HG02884 (cell line): ENCODE results near the gene NECTIN2.
"Not testable (repeated sequence)": the region's sequence is repeated elsewhere in the genome, so short reads cannot be mapped to it uniquely, and the experiment has no call there.

ENCODE experiments used
- ATAC-seq: cut with Tn5 transposase; IDR thresholded peaks from one replicate; pipeline ENCODE4 v1.9.1; 2021; ENCODE audit warnings: mild to moderate bottlenecking, moderate library complexity; ENCODE audit not compliant: unreplicated experiment

NECTIN2 gene

DNA sequence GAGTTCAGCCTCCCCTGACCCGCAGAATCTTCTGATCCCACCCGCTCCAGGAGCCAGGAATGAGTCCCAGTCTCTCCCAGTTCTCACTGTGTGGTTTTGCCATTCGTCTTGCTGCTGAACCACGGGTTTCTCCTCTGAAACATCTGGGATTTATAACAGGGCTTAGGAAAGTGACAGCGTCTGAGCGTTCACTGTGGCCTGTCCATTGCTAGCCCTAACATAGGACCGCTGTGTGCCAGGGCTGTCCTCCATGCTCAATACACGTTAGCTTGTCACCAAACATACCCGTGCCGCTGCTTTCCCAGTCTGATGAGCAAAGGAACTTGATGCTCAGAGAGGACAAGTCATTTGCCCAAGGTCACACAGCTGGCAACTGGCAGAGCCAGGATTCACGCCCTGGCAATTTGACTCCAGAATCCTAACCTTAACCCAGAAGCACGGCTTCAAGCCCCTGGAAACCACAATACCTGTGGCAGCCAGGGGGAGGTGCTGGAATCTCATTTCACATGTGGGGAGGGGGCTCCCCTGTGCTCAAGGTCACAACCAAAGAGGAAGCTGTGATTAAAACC is 58.4 kb downstream of the NECTIN2 start:
- no peak for ATAC-seq

DNA sequence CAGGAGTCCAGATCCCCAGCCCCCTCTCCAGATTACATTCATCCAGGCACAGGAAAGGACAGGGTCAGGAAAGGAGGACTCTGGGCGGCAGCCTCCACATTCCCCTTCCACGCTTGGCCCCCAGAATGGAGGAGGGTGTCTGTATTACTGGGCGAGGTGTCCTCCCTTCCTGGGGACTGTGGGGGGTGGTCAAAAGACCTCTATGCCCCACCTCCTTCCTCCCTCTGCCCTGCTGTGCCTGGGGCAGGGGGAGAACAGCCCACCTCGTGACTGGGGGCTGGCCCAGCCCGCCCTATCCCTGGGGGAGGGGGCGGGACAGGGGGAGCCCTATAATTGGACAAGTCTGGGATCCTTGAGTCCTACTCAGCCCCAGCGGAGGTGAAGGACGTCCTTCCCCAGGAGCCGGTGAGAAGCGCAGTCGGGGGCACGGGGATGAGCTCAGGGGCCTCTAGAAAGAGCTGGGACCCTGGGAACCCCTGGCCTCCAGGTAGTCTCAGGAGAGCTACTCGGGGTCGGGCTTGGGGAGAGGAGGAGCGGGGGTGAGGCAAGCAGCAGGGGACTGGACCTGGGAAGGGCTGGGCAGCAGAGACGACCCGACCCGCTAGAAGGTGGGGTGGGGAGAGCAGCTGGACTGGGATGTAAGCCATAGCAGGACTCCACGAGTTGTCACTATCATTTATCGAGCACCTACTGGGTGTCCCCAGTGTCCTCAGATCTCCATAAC is 59.5 kb downstream of the NECTIN2 start, which contains the start of gene APOE:
Gene APOE (plus strand): TSS at position 360 of the 724 bp plus-strand sequence. CDS start 829 bp downstream, outside the sequence.
- ATAC-seq, result no peak

DNA sequence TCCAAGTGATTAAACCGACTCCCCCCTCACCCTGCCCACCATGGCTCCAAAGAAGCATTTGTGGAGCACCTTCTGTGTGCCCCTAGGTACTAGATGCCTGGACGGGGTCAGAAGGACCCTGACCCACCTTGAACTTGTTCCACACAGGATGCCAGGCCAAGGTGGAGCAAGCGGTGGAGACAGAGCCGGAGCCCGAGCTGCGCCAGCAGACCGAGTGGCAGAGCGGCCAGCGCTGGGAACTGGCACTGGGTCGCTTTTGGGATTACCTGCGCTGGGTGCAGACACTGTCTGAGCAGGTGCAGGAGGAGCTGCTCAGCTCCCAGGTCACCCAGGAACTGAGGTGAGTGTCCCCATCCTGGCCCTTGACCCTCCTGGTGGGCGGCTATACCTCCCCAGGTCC is 61.5 kb downstream of the NECTIN2 start:
- ATAC-seq, result no peak

- no peak for ATAC-seq
Measured at GRCh38 chr19:44908074-44908835, 62.2 kb downstream of the NECTIN2 start.

DNA sequence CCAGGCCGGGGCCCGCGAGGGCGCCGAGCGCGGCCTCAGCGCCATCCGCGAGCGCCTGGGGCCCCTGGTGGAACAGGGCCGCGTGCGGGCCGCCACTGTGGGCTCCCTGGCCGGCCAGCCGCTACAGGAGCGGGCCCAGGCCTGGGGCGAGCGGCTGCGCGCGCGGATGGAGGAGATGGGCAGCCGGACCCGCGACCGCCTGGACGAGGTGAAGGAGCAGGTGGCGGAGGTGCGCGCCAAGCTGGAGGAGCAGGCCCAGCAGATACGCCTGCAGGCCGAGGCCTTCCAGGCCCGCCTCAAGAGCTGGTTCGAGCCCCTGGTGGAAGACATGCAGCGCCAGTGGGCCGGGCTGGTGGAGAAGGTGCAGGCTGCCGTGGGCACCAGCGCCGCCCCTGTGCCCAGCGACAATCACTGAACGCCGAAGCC is 62.8 kb downstream of the NECTIN2 start:
- ATAC-seq, result no peak

- ATAC-seq, result no peak
Measured at GRCh38 chr19:44909775-44910174, 63.7 kb downstream of the NECTIN2 start.

DNA sequence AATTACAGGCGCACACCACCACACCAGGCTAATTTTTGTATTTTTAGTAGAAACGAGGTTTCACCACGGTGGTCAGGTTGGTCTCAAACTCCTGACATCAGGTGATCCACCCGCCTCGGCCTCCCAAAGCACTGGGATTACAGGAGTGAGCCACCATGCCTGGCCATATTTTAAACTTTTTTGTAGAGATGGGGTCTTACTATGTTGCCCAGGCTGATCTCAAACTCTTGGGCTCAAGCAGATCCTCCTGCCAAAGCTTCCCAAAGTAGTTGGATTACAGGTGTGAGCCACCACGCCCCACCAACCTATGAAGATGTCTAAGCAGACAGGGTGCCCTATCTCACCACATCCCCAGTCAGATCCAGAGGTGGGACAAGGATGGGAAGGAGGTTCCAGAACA is 65.8 kb downstream of the NECTIN2 start:
- ATAC-seq, result not testable (repeated sequence)

- ATAC-seq, result no peak
Measured at GRCh38 chr19:44912854-44913253, 66.8 kb downstream of the NECTIN2 start.

DNA sequence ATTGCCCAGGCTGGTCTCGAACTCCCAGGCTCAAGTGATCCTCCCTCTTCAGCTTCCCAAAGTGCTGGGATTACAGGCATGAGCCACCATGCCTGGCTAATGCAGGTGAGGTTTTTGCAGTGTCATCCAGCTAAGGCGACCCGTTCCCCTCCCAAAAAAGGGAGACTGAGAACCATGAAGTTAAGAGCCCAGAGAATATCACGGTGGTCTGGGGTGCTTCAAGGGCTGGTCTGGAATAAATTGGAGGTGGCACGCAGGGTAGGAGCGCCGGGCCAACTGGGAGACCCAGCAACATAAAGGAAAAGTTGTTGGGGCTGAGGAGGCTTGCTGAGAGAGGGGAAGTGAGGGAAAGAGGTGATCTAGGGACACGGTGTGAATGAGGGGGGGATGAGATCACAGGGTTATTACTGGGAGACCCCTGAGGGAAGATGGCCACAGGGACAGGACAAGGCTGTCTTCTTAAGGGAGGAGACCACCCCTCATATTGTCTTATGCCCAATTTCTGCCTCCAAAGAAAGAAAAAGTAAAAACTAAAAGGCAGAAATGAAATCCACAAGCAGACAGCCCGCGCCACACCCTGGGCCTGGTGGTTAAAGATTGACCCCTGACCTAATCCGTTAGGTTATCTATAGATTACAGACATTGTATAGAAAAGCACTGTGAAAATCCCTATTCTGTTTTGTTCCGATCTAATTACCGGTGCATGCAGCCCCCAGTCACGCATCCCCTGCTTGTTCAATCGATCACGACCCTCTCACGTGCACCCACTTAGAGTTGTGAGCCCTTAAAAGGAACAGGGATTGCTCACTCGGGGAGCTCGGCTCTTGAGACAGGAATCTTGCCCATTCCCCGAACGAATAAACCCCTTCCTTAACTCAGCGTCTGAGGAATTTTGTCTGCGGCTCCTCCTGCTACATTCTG is 67.7 kb downstream of the NECTIN2 start:
- not testable (repeated sequence) for ATAC-seq

DNA sequence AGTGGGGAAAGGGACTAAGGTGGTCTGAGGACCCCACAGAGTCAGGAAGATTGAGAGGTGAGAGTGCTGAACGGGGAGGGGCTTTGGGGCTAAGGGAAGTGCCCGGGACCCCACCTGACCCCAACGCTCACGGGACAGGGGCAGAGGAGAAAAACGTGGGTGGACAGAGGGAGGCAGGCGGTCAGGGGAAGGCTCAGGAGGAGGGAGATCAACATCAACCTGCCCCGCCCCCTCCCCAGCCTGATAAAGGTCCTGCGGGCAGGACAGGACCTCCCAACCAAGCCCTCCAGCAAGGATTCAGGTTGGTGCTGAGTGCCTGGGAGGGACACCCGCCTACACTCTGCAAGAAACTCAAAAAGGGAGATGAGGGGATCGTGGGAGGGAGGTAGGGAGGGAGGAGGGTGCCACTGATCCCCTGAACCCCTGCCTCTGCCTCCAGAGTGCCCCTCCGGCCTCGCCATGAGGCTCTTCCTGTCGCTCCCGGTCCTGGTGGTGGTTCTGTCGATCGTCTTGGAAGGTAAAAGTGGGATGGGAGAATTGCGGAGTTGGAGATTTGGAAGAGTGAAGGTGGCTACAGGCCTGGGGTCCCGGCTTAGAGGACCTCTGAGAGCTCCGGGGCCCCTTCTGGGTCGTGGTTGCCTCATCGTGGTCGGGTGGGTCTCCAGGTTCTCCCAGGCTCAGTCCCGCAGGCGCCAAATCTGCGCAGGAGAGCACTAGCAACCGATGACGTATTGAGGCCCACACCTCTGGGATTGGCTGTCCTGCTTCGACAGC is 68.5 kb downstream of the NECTIN2 start, which contains the start of gene APOC1:
Gene APOC1 (plus strand): TSS at position 176 of the 774 bp plus-strand sequence. CDS start 284 bp downstream, at position 460.
- ATAC-seq, result peak; percentile 96

DNA sequence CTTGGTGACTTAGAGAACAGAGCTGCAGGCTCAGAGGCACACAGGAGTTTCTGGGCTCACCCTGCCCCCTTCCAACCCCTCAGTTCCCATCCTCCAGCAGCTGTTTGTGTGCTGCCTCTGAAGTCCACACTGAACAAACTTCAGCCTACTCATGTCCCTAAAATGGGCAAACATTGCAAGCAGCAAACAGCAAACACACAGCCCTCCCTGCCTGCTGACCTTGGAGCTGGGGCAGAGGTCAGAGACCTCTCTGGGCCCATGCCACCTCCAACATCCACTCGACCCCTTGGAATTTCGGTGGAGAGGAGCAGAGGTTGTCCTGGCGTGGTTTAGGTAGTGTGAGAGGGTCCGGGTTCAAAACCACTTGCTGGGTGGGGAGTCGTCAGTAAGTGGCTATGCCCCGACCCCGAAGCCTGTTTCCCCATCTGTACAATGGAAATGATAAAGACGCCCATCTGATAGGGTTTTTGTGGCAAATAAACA is 78.2 kb downstream of the NECTIN2 start:
- no peak for ATAC-seq

GRCh38 chr19:44925114-44925891 is 79.2 kb downstream of the NECTIN2 start:
- ATAC-seq, result no peak

GRCh38 chr19:44926245-44927077 is 80.4 kb downstream of the NECTIN2 start:
- ATAC-seq, result not testable (repeated sequence)

DNA sequence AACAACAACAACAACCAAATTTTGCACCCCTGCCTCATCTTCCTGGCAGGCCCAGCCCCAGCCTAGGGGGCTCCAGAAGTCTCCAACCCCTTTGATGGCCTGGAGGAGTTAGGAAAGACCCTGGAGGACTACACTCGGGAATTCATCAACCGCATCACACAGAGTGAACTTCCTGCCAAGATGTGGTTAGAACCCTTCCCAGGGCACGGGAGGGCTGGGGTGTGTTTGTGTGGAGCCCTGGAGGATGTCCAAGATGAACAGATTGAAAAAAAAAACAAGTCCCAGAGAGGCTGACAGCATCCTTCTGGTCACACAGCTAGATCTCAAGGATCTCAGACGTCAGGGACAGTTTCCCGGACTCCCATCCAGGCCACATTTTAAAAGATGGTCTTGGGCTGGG is 81.6 kb downstream of the NECTIN2 start:
- ATAC-seq, result no peak

- no peak for ATAC-seq
Measured at GRCh38 chr19:44930088-44930487, 84.0 kb downstream of the NECTIN2 start.

GRCh38 chr19:44931541-44931940 is 85.4 kb downstream of the NECTIN2 start:
- ATAC-seq, result no peak
